HEK293 (cell line): ENCODE results near the gene CACTIN.

Experiments
- CTCF ChIP-seq: fragments of 450-650 bp; formaldehyde crosslinking; IDR thresholded peaks from 2 replicates; pipeline ENCODE4 v1.5.1; 2016; ENCODE audit warnings: missing biosample characterization, missing genetic modification characterization
- ZFHX2 ChIP-seq: fragments of 450-650 bp; formaldehyde crosslinking; conservative IDR thresholded peaks from 2 replicates; pipeline ENCODE4 v1.5.1; 2016; ENCODE audit warnings: missing biosample characterization, missing genetic modification characterization
- ZNF16 ChIP-seq: fragments of 450-650 bp; formaldehyde crosslinking; IDR thresholded peaks from 2 replicates; pipeline ENCODE4 v1.5.1; 2016; ENCODE audit warnings: low read depth, missing biosample characterization, missing genetic modification characterization
- TF ChIP-seq, protein P1 (sequence below): fragments of 450-650 bp; formaldehyde crosslinking; IDR thresholded peaks from 2 replicates; pipeline ENCODE4 v1.5.1; 2016; ENCODE audit warnings: missing biosample characterization, missing genetic modification characterization

- TF ChIP-seq CTCF (tag by site-specific recombination) (no peak), ZNF16 (tag by site-specific recombination) (no peak), ZFHX2 (tag by site-specific recombination) (peak; percentile 99)
- TF ChIP-seq, protein P1, sequence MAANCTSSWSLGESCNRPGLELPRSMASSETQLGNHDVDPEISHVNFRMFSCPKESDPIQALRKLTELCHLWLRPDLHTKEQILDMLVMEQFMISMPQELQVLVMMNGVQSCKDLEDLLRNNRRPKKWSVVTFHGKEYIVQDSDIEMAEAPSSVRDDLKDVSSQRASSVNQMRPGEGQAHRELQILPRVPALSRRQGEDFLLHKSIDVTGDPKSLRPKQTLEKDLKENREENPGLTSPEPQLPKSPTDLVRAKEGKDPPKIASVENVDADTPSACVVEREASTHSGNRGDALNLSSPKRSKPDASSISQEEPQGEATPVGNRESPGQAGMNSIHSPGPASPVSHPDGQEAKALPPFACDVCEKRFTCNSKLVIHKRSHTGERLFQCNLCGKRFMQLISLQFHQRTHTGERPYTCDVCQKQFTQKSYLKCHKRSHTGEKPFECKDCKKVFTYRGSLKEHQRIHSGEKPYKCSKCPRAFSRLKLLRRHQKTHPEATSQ, result no peak
Observed at GRCh38 chr19:3642987-3643673, 16.5 kb upstream of the CACTIN start.
